HUES64 (cell line): Measurements from ENCODE around the gene CCDC136.

Experiments used
- H3K27ac ChIP-seq: 2 replicates; pipeline ENCODE4 v1.7.0; 2013; ENCODE audit warnings: low read depth, low read length, inconsistent platforms
- H3K27me3 ChIP-seq: 2 replicates; pipeline ENCODE4 v1.6.1; 2013; ENCODE audit warnings: mild to moderate bottlenecking, low read length; ENCODE audit not compliant: insufficient read depth
- H3K36me3 ChIP-seq: 2 replicates; pipeline ENCODE4 v1.6.1; 2013; ENCODE audit warnings: mild to moderate bottlenecking, low read length; ENCODE audit not compliant: insufficient read depth
- H3K4me1 ChIP-seq: 2 replicates; pipeline ENCODE4 v1.6.1; 2013; ENCODE audit warnings: mild to moderate bottlenecking, low read length, moderate library complexity; ENCODE audit not compliant: insufficient read depth
- H3K4me3 ChIP-seq: 2 replicates; pipeline ENCODE4 v1.5.1; 2013; ENCODE audit warnings: mild to moderate bottlenecking, low read length, moderate library complexity
- H3K9ac ChIP-seq: 2 replicates; pipeline ENCODE4 v1.6.1; 2013; ENCODE audit warnings: mild to moderate bottlenecking, low read depth, low read length
- H3K9me3 ChIP-seq: 2 replicates; pipeline ENCODE4 v1.6.1; 2013; ENCODE audit warnings: low read depth, low read length; ENCODE audit not compliant: insufficient read depth
- WGBS: fragments of 150-250, 120-280 bp; methylation state at CpG from one replicate; pipeline ENCODE4 v1.1.7; 2013; ENCODE audit warnings: missing lambda C conversion rate; 5-methylcytosine and 5-hydroxymethylcytosine counted together

CCDC136 gene

GRCh38 chr7:128794020-128794419, 2.3 kb downstream of the CCDC136 start:
- Histone ChIP-seq H3K27ac (no peak overlapping the region), H3K9ac (no peak overlapping the region), H3K9me3 (no peaks in the 10 kb centered on the region), H3K36me3 (peaks cover 28% of the 10 kb centered on the region), H3K4me1 (peaks cover 16% of the 10 kb centered on the region; the same call in 1 of the 2 replicates), H3K4me3 (no peak overlapping the region), H3K27me3 (0 out of 2 replicates have a peak, but pooled peaks cover 5% of the 10 kb centered on the region)
- 89% methylated on average over 3 of the region's 3 CpGs for WGBS

- Histone ChIP-seq H3K4me3 (no peak overlapping the region), H3K9ac (no peak overlapping the region), H3K4me1 (peaks cover 16% of the 10 kb centered on the region; the same call in 1 of the 2 replicates), H3K27me3 (0 out of 2 replicates have a peak, but pooled peaks cover 2% of the 10 kb centered on the region), H3K36me3 (peaks cover 31% of the 10 kb centered on the region), H3K9me3 (no peaks in the 10 kb centered on the region), H3K27ac (no peak overlapping the region)
- WGBS, result 89% methylated on average over 8 of the region's 8 CpGs
These were observed 2.7 kb downstream of the CCDC136 start for GRCh38 chr7:128794436-128794835.

DNA sequence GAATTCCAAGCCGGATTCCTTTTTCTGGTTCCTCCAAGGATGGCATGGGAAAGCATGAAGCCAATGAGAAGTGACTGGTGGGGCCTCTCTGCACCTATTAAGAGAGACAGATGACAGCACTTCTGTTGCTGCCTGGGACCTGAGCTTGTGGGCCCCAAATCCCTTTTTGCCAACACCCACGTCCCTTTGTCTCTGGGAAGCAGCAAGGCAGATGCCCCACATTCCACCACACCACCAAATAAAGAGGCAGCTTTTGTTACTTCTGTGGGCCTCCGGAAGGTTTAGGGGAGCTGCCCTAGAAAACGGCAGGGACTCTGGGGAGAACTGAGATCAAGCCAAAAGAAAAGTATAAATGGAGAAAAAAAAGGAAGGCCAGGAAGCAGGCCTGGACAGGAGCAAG, 3.4 kb downstream of the CCDC136 start:
- Histone ChIP-seq H3K27me3 (no peaks in the 10 kb centered on the region), H3K36me3 (peaks cover 33% of the 10 kb centered on the region), H3K4me3 (no peak overlapping the region), H3K9ac (peak overlapping the region; percentile 18; the same call in 1 of the 2 replicates), H3K9me3 (no peaks in the 10 kb centered on the region), H3K27ac (peak overlapping the region; percentile 23; the same call in 1 of the 2 replicates), H3K4me1 (peaks cover 16% of the 10 kb centered on the region; the same call in 1 of the 2 replicates)
- 85% methylated on average over 4 of the region's 4 CpGs for WGBS

GRCh38 chr7:128796327-128796726, 4.6 kb downstream of the CCDC136 start:
- Histone ChIP-seq H3K27me3 (no peaks in the 10 kb centered on the region), H3K4me1 (peaks cover 16% of the 10 kb centered on the region; the same call in 1 of the 2 replicates), H3K27ac (no peak overlapping the region), H3K9me3 (no peaks in the 10 kb centered on the region), H3K36me3 (peaks cover 40% of the 10 kb centered on the region), H3K9ac (no peak overlapping the region), H3K4me3 (no peak overlapping the region)
- 92% methylated on average over 5 of the region's 5 CpGs for WGBS

GRCh38 chr7:128799451-128799850, 7.7 kb downstream of the CCDC136 start:
- Histone ChIP-seq H3K27me3 (no peaks in the 10 kb centered on the region), H3K27ac (no peak overlapping the region), H3K36me3 (peaks cover 67% of the 10 kb centered on the region), H3K9me3 (no peaks in the 10 kb centered on the region), H3K9ac (no peak overlapping the region), H3K4me1 (peaks cover 13% of the 10 kb centered on the region; the same call in 1 of the 2 replicates), H3K4me3 (no peak overlapping the region)
- 94% methylated on average over 2 of the region's 2 CpGs for WGBS

DNA sequence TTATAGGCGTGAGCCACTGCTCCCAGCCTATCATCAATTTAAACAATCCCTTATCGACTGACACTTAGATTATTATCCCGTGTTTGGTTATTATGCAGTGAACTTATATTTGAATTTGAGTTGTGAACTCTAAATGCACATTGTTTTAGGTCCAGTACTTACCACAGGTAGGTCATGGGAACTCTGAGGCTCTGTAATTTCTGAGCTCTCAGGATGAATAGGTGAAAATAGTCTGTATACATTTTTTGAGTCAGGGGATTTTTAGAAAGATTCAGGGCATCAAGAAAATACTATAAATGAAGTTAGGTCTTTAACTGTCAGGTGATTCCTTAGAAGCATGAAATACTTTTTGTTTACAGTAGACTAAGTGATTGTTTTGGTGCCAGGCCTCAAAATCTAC, 8.8 kb downstream of the CCDC136 start:
- Histone ChIP-seq H3K9ac (no peak overlapping the region), H3K9me3 (no peaks in the 10 kb centered on the region), H3K27me3 (no peaks in the 10 kb centered on the region), H3K4me1 (peaks cover 6% of the 10 kb centered on the region; the same call in 1 of the 2 replicates), H3K36me3 (peaks cover 67% of the 10 kb centered on the region), H3K4me3 (no peak overlapping the region), H3K27ac (no peak overlapping the region)
- 98% methylated on average over 3 of the region's 3 CpGs for WGBS

DNA sequence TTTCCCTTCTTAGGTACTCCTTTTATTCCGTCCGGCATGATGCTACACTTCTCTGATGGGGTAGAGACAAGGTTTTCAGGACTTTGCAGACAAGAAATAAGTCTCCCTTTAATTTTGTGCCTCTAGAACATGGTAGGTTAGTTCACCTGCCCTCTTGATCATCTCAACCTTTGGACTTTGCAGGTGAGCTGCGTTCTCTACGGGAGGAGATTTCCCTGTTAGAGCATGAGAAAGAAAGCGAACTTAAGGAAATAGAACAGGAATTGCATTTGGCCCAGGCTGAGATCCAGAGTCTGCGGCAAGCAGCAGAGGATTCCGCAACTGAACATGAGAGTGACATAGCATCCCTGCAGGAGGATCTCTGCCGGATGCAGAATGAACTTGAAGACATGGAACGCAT, 9.2 kb downstream of the CCDC136 start:
- Histone ChIP-seq H3K4me1 (peaks cover 6% of the 10 kb centered on the region; the same call in 1 of the 2 replicates), H3K9me3 (no peaks in the 10 kb centered on the region), H3K9ac (no peak overlapping the region), H3K27me3 (no peaks in the 10 kb centered on the region), H3K27ac (no peak overlapping the region), H3K4me3 (no peak overlapping the region), H3K36me3 (peaks cover 68% of the 10 kb centered on the region)
- WGBS, result 95% methylated on average over 9 of the region's 9 CpGs

- Histone ChIP-seq H3K9ac (no peak overlapping the region), H3K27ac (no peak overlapping the region), H3K4me1 (peaks cover 6% of the 10 kb centered on the region; the same call in 1 of the 2 replicates), H3K36me3 (peaks cover 72% of the 10 kb centered on the region), H3K9me3 (no peaks in the 10 kb centered on the region), H3K27me3 (no peaks in the 10 kb centered on the region), H3K4me3 (no peak overlapping the region)
- 83% methylated on average over 2 of the region's 2 CpGs for WGBS
These were observed 10.1 kb downstream of the CCDC136 start for GRCh38 chr7:128801667-128802418.

DNA sequence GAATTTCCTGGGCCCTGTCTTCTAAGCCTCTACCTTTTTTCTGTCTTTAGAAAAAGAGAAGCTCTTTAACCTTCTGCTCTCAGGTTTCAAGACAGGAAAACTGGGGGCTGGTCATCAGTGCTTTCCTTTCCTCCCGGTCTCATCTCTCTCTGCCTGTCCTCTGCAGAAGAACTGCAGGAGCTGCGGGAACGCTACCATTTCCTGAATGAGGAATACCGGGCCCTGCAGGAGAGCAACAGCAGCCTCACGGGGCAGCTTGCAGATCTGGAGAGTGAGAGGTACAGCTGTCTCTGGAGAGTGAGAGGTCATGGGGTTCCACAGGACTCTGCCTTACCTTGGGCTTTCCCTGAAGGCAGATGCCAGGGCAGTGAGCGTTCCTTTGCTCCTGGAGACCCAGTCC, 12.7 kb downstream of the CCDC136 start:
- H3K36me3 ChIP-seq, result peaks cover 83% of the 10 kb centered on the region
- H3K27me3 ChIP-seq, result no peaks in the 10 kb centered on the region
- H3K9ac ChIP-seq, result no peak overlapping the region
- H3K4me3 ChIP-seq, result no peak overlapping the region
- H3K27ac ChIP-seq, result peak overlapping the region; percentile 33; the same call in 1 of the 2 replicates
- peaks cover 6% of the 10 kb centered on the region; the same call in 1 of the 2 replicates for H3K4me1 ChIP-seq
- no peaks in the 10 kb centered on the region for H3K9me3 ChIP-seq
- WGBS, result 46% methylated on average over 6 of the region's 6 CpGs

DNA sequence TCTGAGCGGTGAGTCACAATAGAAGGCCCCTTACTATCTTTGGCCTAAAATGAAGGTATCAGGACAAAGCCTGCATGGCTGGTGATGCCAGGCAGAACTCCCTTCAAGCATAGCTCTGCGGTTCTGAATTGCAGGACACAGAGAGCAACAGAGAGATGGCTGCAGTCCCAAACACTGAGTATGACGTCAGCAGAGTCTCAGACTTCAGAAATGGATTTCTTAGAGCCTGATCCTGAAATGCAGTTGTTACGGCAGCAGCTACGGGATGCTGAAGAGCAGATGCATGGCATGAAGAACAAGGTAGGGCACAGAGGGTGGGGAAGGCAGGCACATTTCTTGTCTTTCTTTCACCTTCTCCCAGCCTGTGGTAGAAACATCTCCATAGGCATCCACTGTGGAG, 13.5 kb downstream of the CCDC136 start:
- no peaks in the 10 kb centered on the region for H3K27me3 ChIP-seq
- H3K27ac ChIP-seq, result no peak overlapping the region
- peaks cover 89% of the 10 kb centered on the region for H3K36me3 ChIP-seq
- no peak overlapping the region for H3K4me3 ChIP-seq
- peaks cover 6% of the 10 kb centered on the region; the same call in 1 of the 2 replicates for H3K4me1 ChIP-seq
- no peak overlapping the region for H3K9ac ChIP-seq
- 93% methylated on average over 5 of the region's 5 CpGs for WGBS
- no peaks in the 10 kb centered on the region for H3K9me3 ChIP-seq

- WGBS, result 91% methylated on average over 8 of the region's 8 CpGs
- H3K27me3 ChIP-seq, result no peaks in the 10 kb centered on the region
These were observed 15.4 kb downstream of the CCDC136 start for GRCh38 chr7:128807191-128807590.

More at GRCh38 chr7:128807191-128807590, 15.4 kb downstream of the CCDC136 start:
- Histone ChIP-seq H3K9ac (no peak overlapping the region), H3K27ac (no peak overlapping the region), H3K9me3 (no peaks in the 10 kb centered on the region), H3K36me3 (peaks cover 89% of the 10 kb centered on the region), H3K4me1 (peaks cover 7% of the 10 kb centered on the region; the same call in 1 of the 2 replicates), H3K4me3 (no peak overlapping the region)
